ENCODE results near the gene HIVEP1.

The HIVEP1 gene

GRCh38 chr6:12014027-12014872 is 2.1 kb downstream of the HIVEP1 start (continued):
- TF ChIP-seq ZSCAN4 (tag by site-specific recombination; IDR thresholded peaks at IDR 0.05) = no peak

GRCh38 chr6:12014873-12015149 is 2.7 kb downstream of the HIVEP1 start:
- CTCF ChIA-PET = interaction anchor here (0.5 to 1.3 kb wide), 3 partner anchors 218 to 805 kb away, joined by 3 to 5 read pairs (median 3); no protein-coding TSS in a partner anchor
- TF ChIP-seq SP3 (tag by site-specific recombination; IDR thresholded peaks at IDR 0.05) (no peak), SETDB1 (IDR thresholded peaks at IDR 0.05; ENCODE audit: insufficient read length, low read length) (peak; percentile 3), HOXA7 (CRISPR knock-in tag; IDR thresholded peaks at IDR 0.05; ENCODE audit: borderline replicate concordance) (no peak), ZNF449 (tag by site-specific recombination; IDR thresholded peaks at IDR 0.05) (no peak), ZNF488 (tag by site-specific recombination; IDR thresholded peaks at IDR 0.05) (no peak), PATZ1 (tag by site-specific recombination; IDR thresholded peaks at IDR 0.05) (no peak)
- H3K4me1 ChIP-seq (ENCODE audit: control insufficient read depth, insufficient read depth, low read length) = peaks cover 8% of the 10 kb centered on the region
- peaks cover 4 to 33% of the 10 kb centered on the region in 2 experiments; a peak in 2 of 3 replicates for H3K36me3 ChIP-seq (ENCODE audit: control insufficient read depth in 2 of 2, insufficient read depth in 1 of 2, low read length in 2 of 2)
- POLR2A ChIA-PET = no interaction called here
- H3K4me3 ChIP-seq (ENCODE audit: low read depth, low read length) = no peak overlapping the region
- H3K9me3 ChIP-seq (ENCODE audit: control insufficient read depth, insufficient read depth, low read depth, low read length) = no peaks in the 10 kb centered on the region
- no peak overlapping the region for H3K27ac ChIP-seq (ENCODE audit: extremely low read depth, low read depth, low read length)

- ChIA-PET CTCF (interaction anchor here (0.7 kb wide), 1 partner anchor 1768 kb away, joined by 3 read pairs; no protein-coding TSS in a partner anchor), POLR2A (no interaction called here)
These were observed 5.2 kb downstream of the HIVEP1 start for GRCh38 chr6:12017263-12017662.

More at GRCh38 chr6:12017263-12017662, 5.2 kb downstream of the HIVEP1 start:
- Histone ChIP-seq H3K36me3 (ENCODE audit: control insufficient read depth in 2 of 2, insufficient read depth in 1 of 2, low read length in 2 of 2) (peaks cover 4 to 45% of the 10 kb centered on the region in 2 experiments), H3K4me3 (ENCODE audit: low read depth, low read length) (no peak overlapping the region), H3K27ac (ENCODE audit: extremely low read depth, low read depth, low read length) (no peak overlapping the region), H3K4me1 (ENCODE audit: control insufficient read depth, insufficient read depth, low read length) (no peaks in the 10 kb centered on the region), H3K9me3 (ENCODE audit: control insufficient read depth, insufficient read depth, low read depth, low read length) (no peaks in the 10 kb centered on the region)
- TF ChIP-seq ZSCAN4 (tag by site-specific recombination; IDR thresholded peaks at IDR 0.05) (no peak), REPIN1 (tag by site-specific recombination; IDR thresholded peaks at IDR 0.05; ENCODE audit: low read depth) (no peak), CTCF (tag by site-specific recombination; IDR thresholded peaks at IDR 0.05) (no peak), ZNF560 (tag by site-specific recombination; IDR thresholded peaks at IDR 0.05; ENCODE audit: borderline replicate concordance) (no peak), ZSCAN16 (tag by site-specific recombination; IDR thresholded peaks at IDR 0.05) (no peak), ZFP37 (tag by site-specific recombination; IDR thresholded peaks at IDR 0.05) (no peak), ZNF792 (tag by site-specific recombination; IDR thresholded peaks at IDR 0.05) (no peak), ZNF433 (tag by site-specific recombination; IDR thresholded peaks at IDR 0.05; ENCODE audit: low read depth) (no peak)

All from HEK293 (cell line).